Ovary (tissue), 3 donors: Measurements from ENCODE around the gene HIRIP3.

Experiments used
- CTCF ChIP-seq, 3 donors: fragments of 450-650 bp in 2 of 3; fragments of 200-600 bp in 1 of 3; IDR thresholded peaks; one replicate each; pipeline versions ENCODE4 v1.5.1 to v1.8.0; 2016 to 2022; ENCODE audit warnings: antibody characterized with exemption in 3 of 3, mild to moderate bottlenecking in 1 of 3
- EP300 ChIP-seq: sonication (generic); formaldehyde crosslinking; IDR thresholded peaks from one replicate; pipeline ENCODE4 v1.6.1; 2017; ENCODE audit warnings: antibody characterized with exemption
- POLR2A ChIP-seq: fragments of 450-650 bp; IDR thresholded peaks from one replicate; pipeline ENCODE4 v1.6.1; 2017; ENCODE audit warnings: antibody characterized with exemption, mild to moderate bottlenecking, moderate library complexity
- donor health status: DM: no; HTN: no; CAD: no.

DNA sequence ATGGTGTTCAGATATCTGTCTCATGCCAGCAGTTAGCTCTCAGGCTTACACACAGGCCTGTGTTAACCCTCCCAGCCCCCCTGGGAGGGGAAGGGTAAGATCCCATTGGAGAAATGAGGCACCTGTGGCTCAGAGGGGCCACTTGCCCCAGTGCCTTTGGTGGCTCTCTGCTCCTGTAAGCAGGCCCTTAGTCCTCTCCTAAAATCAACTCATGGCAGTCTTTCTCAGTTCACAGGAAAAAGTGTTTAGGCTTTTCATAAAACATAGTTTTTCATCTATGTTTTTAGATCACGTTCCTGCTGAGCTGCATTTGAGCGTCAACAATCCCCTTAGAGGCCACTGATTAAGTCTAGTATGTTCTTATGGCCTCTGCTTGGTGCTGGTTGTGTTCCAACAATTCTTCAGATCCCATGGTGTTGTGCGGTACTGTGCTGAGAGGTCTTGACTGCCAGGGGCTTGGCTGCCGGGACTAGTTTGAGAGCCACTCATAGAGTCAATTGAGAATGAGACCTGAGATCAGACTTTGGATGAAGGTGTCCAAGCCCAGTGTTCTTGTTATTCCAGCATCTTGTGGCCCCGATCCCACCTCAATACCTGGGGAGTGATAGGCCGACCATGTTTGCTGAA, 11.2 kb downstream of the HIRIP3 start:
- no peak for TF ChIP-seq CTCF (IDR thresholded peaks at IDR 0.05)
- no peak for TF ChIP-seq POLR2A
- TF ChIP-seq EP300, result no peak
